GM19023 (cell line): ENCODE measurements around the gene SNRPB.

Source experiments
- ATAC-seq: cut with Tn5 transposase; IDR thresholded peaks from one replicate; pipeline ENCODE4 v1.9.1; 2021; ENCODE audit warnings: mild to moderate bottlenecking, moderate library complexity; ENCODE audit not compliant: unreplicated experiment

Gene SNRPB

DNA sequence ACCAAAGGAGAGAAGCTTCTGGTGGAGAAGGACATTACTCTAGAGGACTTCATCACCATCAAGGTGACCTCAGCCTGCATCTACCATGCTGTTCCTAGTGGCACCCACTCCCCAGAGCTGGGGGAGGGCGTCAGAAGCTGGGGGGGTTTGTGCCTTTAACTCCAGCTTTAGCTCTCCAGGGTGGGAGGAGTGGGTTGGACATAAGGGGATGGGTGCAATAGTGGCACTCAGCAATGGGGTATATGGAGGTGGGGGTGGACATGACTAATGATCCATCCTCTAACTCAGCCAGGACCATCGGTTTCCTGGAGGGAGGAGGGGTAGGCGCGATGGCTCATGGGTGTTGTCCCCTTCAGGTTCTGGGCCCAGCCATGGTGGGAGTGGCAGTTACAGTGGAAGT, 40.1 kb downstream of the SNRPB start:
- ATAC-seq = no peak

DNA sequence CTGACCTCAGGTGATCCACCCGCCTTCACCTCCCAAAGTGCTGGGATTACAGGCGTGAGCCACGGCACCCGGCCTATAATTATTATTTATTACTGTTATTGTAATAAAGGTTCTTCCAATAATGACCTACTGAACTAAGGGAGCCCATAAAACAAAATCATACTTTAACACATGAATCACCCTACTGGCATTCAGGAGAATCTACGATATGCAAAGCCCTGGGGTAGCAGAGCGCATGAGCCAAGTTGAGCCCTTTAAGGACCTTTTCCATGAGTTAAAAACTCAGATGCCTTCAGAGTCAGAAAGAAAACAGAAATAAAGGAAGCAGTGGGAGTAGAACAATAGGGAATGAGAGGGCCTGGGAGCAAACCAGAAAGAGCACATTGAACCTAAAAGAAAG, 41.5 kb downstream of the SNRPB start:
- ATAC-seq = no peak

DNA sequence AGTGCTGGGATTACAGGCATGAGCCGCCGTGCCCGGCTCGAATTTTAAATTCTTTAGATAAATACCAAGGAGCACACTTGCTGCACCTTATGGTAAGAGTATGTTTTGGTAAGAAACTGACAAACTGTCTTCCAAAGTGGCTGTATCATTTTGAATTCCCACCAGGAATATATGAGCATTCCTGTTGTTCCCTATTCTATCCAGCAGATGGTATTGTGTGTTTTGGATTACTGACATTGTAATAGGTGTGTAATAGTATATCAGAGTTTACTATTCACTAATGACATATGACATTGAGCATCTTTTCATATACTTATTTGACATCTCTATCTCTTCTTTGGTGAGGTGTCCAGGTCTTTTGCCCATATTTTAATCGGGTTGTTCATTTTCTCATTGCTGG, 49.3 kb downstream of the SNRPB start:
- ATAC-seq = no peak

DNA sequence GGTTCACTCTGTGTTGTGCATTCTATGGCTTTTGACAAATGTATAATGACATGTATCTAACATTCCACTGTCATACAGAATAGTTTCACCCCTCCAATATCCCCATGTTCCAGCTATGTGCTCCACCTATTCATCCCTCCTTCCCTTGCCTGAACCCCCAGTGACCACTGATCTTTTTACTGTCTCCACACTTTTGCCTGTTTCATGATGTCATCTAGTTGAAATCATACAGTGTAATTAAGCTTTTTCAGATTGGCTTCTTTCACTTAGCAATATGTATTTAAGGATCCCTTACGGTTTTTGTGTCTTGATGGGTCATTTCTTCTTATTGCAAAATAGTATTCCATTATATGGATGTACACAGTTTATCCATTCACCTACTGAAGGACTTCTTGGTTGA, 50.1 kb downstream of the SNRPB start:
- no peak for ATAC-seq

DNA sequence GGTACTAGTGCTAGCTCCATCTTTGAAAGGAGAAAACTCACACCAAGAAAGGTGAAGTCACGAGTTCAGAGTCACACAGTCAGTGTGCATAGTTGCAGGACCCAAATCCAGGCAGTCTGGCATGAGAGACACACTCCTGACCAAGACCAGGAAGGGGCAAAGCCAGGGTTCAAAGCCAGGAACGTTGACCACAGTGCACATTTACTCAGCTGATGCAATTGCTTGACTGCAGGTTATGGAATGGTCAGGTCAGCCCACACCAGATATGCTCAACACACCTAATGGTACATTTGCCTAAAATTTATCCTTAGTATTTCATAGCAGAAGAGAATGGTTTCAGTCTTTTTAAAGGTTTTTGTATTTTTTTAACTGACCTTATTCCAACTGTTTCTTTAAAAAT, 52.2 kb downstream of the SNRPB start:
- ATAC-seq = no peak

DNA sequence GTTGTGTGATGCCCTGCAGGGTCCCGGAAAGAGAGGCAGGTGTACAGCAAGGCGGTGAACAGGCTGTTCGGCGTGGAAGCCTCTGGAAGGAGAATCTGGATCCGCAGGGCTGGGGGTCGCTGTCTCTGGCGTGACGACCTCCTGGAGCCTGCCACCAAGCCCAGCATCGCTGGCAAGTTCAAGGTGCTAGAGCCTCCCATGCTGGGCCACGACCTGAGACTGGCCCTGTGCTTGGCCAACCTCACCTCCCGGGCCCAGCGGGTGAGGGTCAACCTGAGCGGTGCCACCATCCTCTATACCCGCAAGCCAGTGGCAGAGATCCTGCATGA, 53.4 kb downstream of the SNRPB start:
- ATAC-seq = no peak

DNA sequence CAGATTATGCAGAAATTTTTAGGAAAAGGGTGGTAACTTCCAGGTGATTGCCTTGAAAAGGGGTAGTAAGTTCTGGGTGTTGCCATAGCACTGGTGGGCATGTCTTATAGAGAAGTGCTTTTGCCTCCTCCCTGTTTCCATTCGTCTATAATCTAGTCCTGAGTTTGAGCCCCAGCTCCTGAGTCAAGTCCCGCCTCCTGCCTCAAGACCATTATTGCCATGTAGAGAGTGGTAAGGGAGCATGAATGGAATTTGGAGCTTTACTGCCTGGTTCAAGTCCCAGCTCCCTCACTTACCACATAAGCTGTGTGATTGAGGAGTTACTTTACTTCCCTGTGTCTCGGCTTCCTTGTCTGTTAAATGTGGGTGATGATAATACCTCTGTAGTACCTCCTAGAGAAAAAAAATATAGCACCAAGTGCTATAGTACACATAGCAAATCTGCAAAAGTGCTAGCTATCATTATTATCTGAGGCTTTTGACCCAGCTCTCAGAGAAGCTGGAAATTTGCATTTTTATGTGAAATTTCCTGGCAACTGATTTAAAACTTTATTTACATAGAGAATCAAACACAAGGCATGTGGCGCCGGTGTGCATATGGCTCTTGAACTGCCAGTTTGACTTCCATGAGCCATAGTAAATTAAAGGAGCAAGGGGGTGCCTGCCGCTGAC, 53.9 kb downstream of the SNRPB start:
- no peak for ATAC-seq
